Trophoblast cell (in vitro differentiated cells and primary cell): ENCODE data around the gene ZNF296.

Source experiments
- DNase-seq, 2 donors: peaks; one replicate each; pipeline ENCODE4 v3.0.0-alpha.2; 2016
- H2AFZ ChIP-seq: 2 replicates; pipeline ENCODE4 v1.6.1; 2013; ENCODE audit warnings: low read length, moderate library complexity, mild to moderate bottlenecking; ENCODE audit not compliant: insufficient read depth, poor library complexity
- H2AK5ac ChIP-seq: 2 replicates; pipeline ENCODE4 v1.6.1; 2013; ENCODE audit warnings: mild to moderate bottlenecking, low read length
- H2BK120ac ChIP-seq: 2 replicates; pipeline ENCODE4 v1.6.1; 2013; ENCODE audit warnings: low read length, mild to moderate bottlenecking, moderate library complexity; ENCODE audit not compliant: insufficient read depth, poor library complexity
- H2BK12ac ChIP-seq: 2 replicates; pipeline ENCODE4 v1.6.1; 2013; ENCODE audit warnings: mild to moderate bottlenecking, low read length, moderate library complexity
- H2BK5ac ChIP-seq: 2 replicates; pipeline ENCODE4 v1.6.1; 2013; ENCODE audit warnings: low read length, low read depth, moderate library complexity, mild to moderate bottlenecking; ENCODE audit not compliant: poor library complexity
- H3K14ac ChIP-seq: 2 replicates; pipeline ENCODE4 v1.6.1; 2013; ENCODE audit warnings: mild to moderate bottlenecking, low read length
- H3K18ac ChIP-seq: 2 replicates; pipeline ENCODE4 v1.6.1; 2013; ENCODE audit warnings: mild to moderate bottlenecking, low read length
- H3K23ac ChIP-seq: 2 replicates; pipeline ENCODE4 v1.6.1; 2013; ENCODE audit warnings: low read length
- H3K27ac ChIP-seq: 2 replicates; pipeline ENCODE4 v1.5.1; 2013; ENCODE audit warnings: low read depth, mild to moderate bottlenecking, inconsistent platforms, low read length, moderate library complexity
- H3K27me3 ChIP-seq: 2 replicates; pipeline ENCODE4 v1.6.1; 2013; ENCODE audit warnings: inconsistent platforms, mild to moderate bottlenecking, low read length, moderate library complexity; ENCODE audit not compliant: insufficient read depth
- H3K36me3 ChIP-seq, 2 experiments: 1 replicate in 1 of 2; 2 replicates in 1 of 2; pipeline ENCODE4 v1.6.1; 2013; ENCODE audit warnings: low read length in 2 of 2, mild to moderate bottlenecking in 2 of 2, moderate library complexity in 1 of 2; ENCODE audit not compliant: insufficient read depth in 2 of 2, control insufficient read depth in 1 of 2
- H3K4ac ChIP-seq: 2 replicates; pipeline ENCODE4 v1.6.1; 2013; ENCODE audit warnings: low read depth, mild to moderate bottlenecking, low read length, moderate library complexity
- H3K4me1 ChIP-seq, 2 experiments: 1 replicate in 1 of 2; 2 replicates in 1 of 2; pipeline ENCODE4 v1.6.1; 2013; ENCODE audit warnings: low read length in 2 of 2, mild to moderate bottlenecking in 2 of 2, moderate library complexity in 1 of 2; ENCODE audit not compliant: insufficient read depth in 2 of 2, control insufficient read depth in 1 of 2
- H3K4me2 ChIP-seq: 2 replicates; pipeline ENCODE4 v1.6.1; 2013; ENCODE audit warnings: inconsistent platforms, mild to moderate bottlenecking, low read length, moderate library complexity
- H3K4me3 ChIP-seq: 2 replicates; pipeline ENCODE4 v1.5.1; 2013; ENCODE audit warnings: mild to moderate bottlenecking, low read depth, low read length, inconsistent platforms
- H3K79me1 ChIP-seq: one replicate; pipeline ENCODE4 v1.6.1; 2013; ENCODE audit warnings: low read length
- H3K79me2 ChIP-seq: 2 replicates; pipeline ENCODE4 v1.6.1; 2013; ENCODE audit warnings: low read length, mild to moderate bottlenecking; ENCODE audit not compliant: control insufficient read depth, insufficient read depth, poor library complexity
- H3K9ac ChIP-seq: 2 replicates; pipeline ENCODE4 v1.6.1; 2013; ENCODE audit warnings: mild to moderate bottlenecking, low read length
- H3K9me3 ChIP-seq: 2 replicates; pipeline ENCODE4 v1.6.1; 2013; ENCODE audit warnings: low read depth, mild to moderate bottlenecking, control low read depth, inconsistent platforms, low read length; ENCODE audit not compliant: insufficient read depth
- H4K12ac ChIP-seq: 2 replicates; pipeline ENCODE4 v1.6.1; 2013; ENCODE audit warnings: low read depth, mild to moderate bottlenecking, low read length, moderate library complexity
- H4K8ac ChIP-seq: 2 replicates; pipeline ENCODE4 v1.6.1; 2013; ENCODE audit warnings: low read depth, mild to moderate bottlenecking, low read length, moderate library complexity
- H4K91ac ChIP-seq: one replicate; pipeline ENCODE4 v1.6.1; 2013; ENCODE audit warnings: low read depth, mild to moderate bottlenecking, low read length, moderate library complexity
- WGBS: extraction: QIAGEN DNeasy Blood & Tissue Kit; methylation state at CpG from one replicate; pipeline ENCODE4 v1.1.7; 2013; ENCODE audit warnings: missing lambda C conversion rate; ENCODE audit not compliant: insufficient read length, insufficient coverage; ENCODE audit errors: extremely low coverage; 5-methylcytosine and 5-hydroxymethylcytosine counted together

The ZNF296 gene

DNA sequence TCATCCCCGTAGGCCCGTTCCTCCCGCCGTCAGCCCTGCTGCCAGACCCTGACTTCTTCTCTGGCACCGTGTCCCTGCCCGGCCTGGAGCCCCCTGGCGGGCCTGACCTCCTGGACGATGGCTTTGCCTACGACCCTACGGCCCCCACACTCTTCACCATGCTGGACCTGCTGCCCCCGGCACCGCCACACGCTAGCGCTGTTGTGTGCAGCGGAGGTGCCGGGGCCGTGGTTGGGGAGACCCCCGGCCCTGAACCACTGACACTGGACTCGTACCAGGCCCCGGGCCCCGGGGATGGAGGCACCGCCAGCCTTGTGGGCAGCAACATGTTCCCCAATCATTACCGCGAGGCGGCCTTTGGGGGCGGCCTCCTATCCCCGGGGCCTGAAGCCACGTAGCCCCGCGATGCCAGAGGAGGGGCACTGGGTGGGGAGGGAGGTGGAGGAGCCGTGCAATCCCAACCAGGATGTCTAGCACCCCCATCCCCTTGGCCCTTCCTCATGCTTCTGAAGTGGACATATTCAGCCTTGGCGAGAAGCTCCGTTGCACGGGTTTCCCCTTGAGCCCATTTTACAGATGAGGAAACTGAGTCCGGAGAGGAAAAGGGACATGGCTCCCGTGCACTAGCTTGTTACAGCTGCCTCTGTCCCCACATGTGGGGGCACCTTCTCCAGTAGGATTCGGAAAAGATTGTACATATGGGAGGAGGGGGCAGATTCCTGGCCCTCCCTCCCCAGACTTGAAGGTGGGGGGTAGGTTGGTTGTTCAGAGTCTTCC lies 38.7 kb downstream of the ZNF296 start:
- H3K14ac ChIP-seq, result no peak overlapping the region
- H4K8ac ChIP-seq, result no peak overlapping the region
- no CpG with 5 or more reads among the region's 37 CpGs for WGBS
- H3K4ac ChIP-seq, result no peak overlapping the region
- H3K27ac ChIP-seq, result no peak overlapping the region
- peaks cover 7 to 8% of the 10 kb centered on the region in 2 experiments for H3K4me1 ChIP-seq
- no peak overlapping the region for H3K4me3 ChIP-seq
- peaks cover 12% of the 10 kb centered on the region for H3K79me2 ChIP-seq
- no peak overlapping the region for H2BK5ac ChIP-seq
- H3K27me3 ChIP-seq, result no peaks in the 10 kb centered on the region
- peaks cover 3% of the 10 kb centered on the region for H3K79me1 ChIP-seq
- no peak overlapping the region for H2BK120ac ChIP-seq
- no peak overlapping the region for H2BK12ac ChIP-seq
- no peak overlapping the region for H3K18ac ChIP-seq
- no peak overlapping the region for H2AK5ac ChIP-seq
- H2AFZ ChIP-seq, result no peak overlapping the region
- no peak overlapping the region for H4K12ac ChIP-seq
- no peak overlapping the region for H3K23ac ChIP-seq
- DNase-seq, result no peak
- H4K91ac ChIP-seq, result no peak overlapping the region
- no peak overlapping the region for H3K9ac ChIP-seq
- H3K36me3 ChIP-seq, result peaks cover 35 to 45% of the 10 kb centered on the region in 2 experiments
- no peak overlapping the region for H3K4me2 ChIP-seq
- peaks cover 2% of the 10 kb centered on the region for H3K9me3 ChIP-seq

DNA sequence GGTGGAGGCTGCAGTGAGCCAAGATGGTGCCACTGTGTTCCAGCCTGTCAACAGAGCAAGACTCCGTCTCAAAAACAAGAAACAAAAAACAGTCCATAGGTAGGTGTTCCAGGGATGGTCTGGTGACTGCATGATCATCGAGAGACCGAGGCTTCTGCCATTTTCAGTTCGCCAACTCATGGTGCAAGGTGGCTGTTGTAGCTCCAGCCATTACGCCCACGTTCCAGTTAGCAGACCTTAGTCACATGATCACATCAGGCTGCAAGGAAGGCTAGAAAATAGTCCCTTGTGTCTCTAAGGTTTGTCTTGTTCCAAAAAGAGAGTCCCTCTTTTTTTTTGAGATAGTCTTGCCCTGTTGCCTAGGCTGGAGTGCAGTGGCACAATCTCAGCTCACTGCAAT lies 40.5 kb downstream of the ZNF296 start:
- H2BK5ac ChIP-seq, result no peak overlapping the region
- no peak overlapping the region for H4K91ac ChIP-seq
- H3K27ac ChIP-seq, result no peak overlapping the region
- no peak overlapping the region for H3K4me2 ChIP-seq
- H4K8ac ChIP-seq, result no peak overlapping the region
- H3K36me3 ChIP-seq, result peaks cover 22 to 32% of the 10 kb centered on the region in 2 experiments
- H3K14ac ChIP-seq, result no peak overlapping the region
- H2BK12ac ChIP-seq, result no peak overlapping the region
- no peak overlapping the region for H2AK5ac ChIP-seq
- no peak for DNase-seq
- no peak overlapping the region for H3K4ac ChIP-seq
- H3K27me3 ChIP-seq, result no peaks in the 10 kb centered on the region
- no peak overlapping the region for H3K18ac ChIP-seq
- peaks cover 12% of the 10 kb centered on the region for H3K79me2 ChIP-seq
- H4K12ac ChIP-seq, result no peak overlapping the region
- H3K4me1 ChIP-seq, result peaks cover 7 to 8% of the 10 kb centered on the region in 2 experiments
- H3K9ac ChIP-seq, result no peak overlapping the region
- no peak overlapping the region for H2BK120ac ChIP-seq
- H3K4me3 ChIP-seq, result no peak overlapping the region
- peaks cover 2% of the 10 kb centered on the region for H3K9me3 ChIP-seq
- no CpG with 5 or more reads among the region's 6 CpGs for WGBS
- H2AFZ ChIP-seq, result no peak overlapping the region
- H3K79me1 ChIP-seq, result peaks cover 3% of the 10 kb centered on the region
- H3K23ac ChIP-seq, result no peak overlapping the region

DNA sequence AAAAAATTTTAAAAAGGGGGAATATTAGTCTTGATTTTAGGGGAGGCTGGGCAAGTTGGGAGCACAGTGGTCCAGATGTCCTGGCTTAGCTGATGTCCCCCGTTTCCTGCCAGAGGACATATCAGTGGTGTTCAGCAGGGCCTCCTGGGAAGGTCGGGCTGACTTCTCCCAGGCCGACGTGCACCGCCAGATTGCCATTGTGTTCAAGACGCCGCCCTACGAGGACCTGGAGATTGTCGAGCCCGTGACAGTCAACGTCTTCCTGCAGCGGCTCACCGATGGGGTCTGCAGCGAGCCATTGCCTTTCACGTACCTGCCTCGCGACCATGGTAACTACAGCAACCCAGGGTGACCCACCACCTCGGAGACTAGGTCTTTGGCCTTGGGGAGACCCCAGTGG lies 43.9 kb downstream of the ZNF296 start:
- H4K8ac ChIP-seq, result no peak overlapping the region

DNA sequence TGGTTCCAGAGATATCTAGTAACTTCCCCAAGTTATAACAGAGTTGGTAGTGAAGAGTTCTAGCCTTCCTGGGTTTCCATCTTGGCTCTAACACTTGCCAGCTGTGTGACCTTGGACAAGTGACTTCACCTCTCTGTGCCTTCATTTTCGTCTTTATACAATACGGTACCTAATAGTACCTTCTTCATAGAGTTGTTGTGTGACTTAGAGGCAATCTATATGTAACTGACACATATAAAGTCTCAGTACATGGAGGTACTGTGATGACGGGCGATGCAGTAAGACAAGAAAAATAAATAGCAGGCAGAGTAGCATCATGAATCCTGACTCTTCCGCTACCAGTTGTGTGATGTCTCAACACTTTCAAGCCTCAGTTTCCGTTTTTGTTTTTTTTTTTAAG lies 45.5 kb downstream of the ZNF296 start:
- DNase-seq, result no peak
- no peak overlapping the region for H4K12ac ChIP-seq
- no peak overlapping the region for H2BK12ac ChIP-seq
- no peak overlapping the region for H3K9ac ChIP-seq
- H3K23ac ChIP-seq, result no peak overlapping the region
- peaks cover 3% of the 10 kb centered on the region for H3K9me3 ChIP-seq
- H2BK5ac ChIP-seq, result no peak overlapping the region
- H3K18ac ChIP-seq, result no peak overlapping the region
- H2BK120ac ChIP-seq, result no peak overlapping the region
- no peaks in the 10 kb centered on the region for H3K79me2 ChIP-seq
- H3K36me3 ChIP-seq, result peaks cover 12 to 23% of the 10 kb centered on the region in 2 experiments
- no peak overlapping the region for H3K14ac ChIP-seq
- no CpG with 5 or more reads among the region's 6 CpGs for WGBS
- no peaks in the 10 kb centered on the region for H3K27me3 ChIP-seq
- no peak overlapping the region for H3K4me2 ChIP-seq
- H3K4ac ChIP-seq, result no peak overlapping the region
- H4K91ac ChIP-seq, result no peak overlapping the region
- no peak overlapping the region for H2AFZ ChIP-seq
- H2AK5ac ChIP-seq, result no peak overlapping the region
- H4K8ac ChIP-seq, result no peak overlapping the region
- H3K27ac ChIP-seq, result no peak overlapping the region
- H3K79me1 ChIP-seq, result no peaks in the 10 kb centered on the region
- no peaks in the 10 kb centered on the region for H3K4me1 ChIP-seq
- no peak overlapping the region for H3K4me3 ChIP-seq

More for the DNA sequence above, 43.9 kb downstream of the ZNF296 start:
- H3K9me3 ChIP-seq, result peaks cover 3% of the 10 kb centered on the region
- no peak overlapping the region for H2BK12ac ChIP-seq
- no peak overlapping the region for H2AK5ac ChIP-seq
- no peak overlapping the region for H3K4ac ChIP-seq
- no peak overlapping the region for H2BK120ac ChIP-seq
- no peak overlapping the region for H3K27ac ChIP-seq
- H3K27me3 ChIP-seq, result no peaks in the 10 kb centered on the region
- H3K18ac ChIP-seq, result no peak overlapping the region
- H3K36me3 ChIP-seq, result peaks cover 14 to 25% of the 10 kb centered on the region in 2 experiments
- no peak for DNase-seq
- no peaks in the 10 kb centered on the region for H3K79me2 ChIP-seq
- H4K91ac ChIP-seq, result no peak overlapping the region
- H3K9ac ChIP-seq, result no peak overlapping the region
- no peak overlapping the region for H2BK5ac ChIP-seq
- no peak overlapping the region for H3K4me2 ChIP-seq
- no CpG with 5 or more reads among the region's 18 CpGs for WGBS
- H3K23ac ChIP-seq, result no peak overlapping the region
- H3K4me1 ChIP-seq, result no peaks in the 10 kb centered on the region
- H4K12ac ChIP-seq, result peak overlapping the region; percentile 14
- H3K4me3 ChIP-seq, result no peak overlapping the region
- H3K79me1 ChIP-seq, result no peaks in the 10 kb centered on the region
- H3K14ac ChIP-seq, result no peak overlapping the region
- no peak overlapping the region for H2AFZ ChIP-seq
